Muscle layer of colon (tissue), 2 donors: Measurements from ENCODE around the gene KIF3A.

Source experiments
- H3K27ac ChIP-seq: one replicate; pipeline ENCODE4 v1.7.0; 2013; ENCODE audit warnings: low read depth, mild to moderate bottlenecking, low read length, moderate library complexity
- H3K27me3 ChIP-seq, 2 donors: one replicate each; pipeline ENCODE4 v1.7.0; 2013; ENCODE audit warnings: low read length in 2 of 2, mild to moderate bottlenecking in 2 of 2; ENCODE audit not compliant: insufficient read depth in 2 of 2, control insufficient read depth in 1 of 2
- H3K36me3 ChIP-seq: one replicate; pipeline ENCODE4 v1.7.0; 2013; ENCODE audit warnings: mild to moderate bottlenecking, low read length; ENCODE audit not compliant: insufficient read depth
- H3K4me1 ChIP-seq: one replicate; pipeline ENCODE4 v1.7.0; 2013; ENCODE audit warnings: mild to moderate bottlenecking, low read length; ENCODE audit not compliant: insufficient read depth
- H3K4me3 ChIP-seq, 2 donors: one replicate each; pipeline ENCODE4 v1.7.0; 2013; ENCODE audit warnings: low read length in 2 of 2, low read depth in 1 of 2, mild to moderate bottlenecking in 1 of 2, moderate library complexity in 1 of 2
- H3K9ac ChIP-seq: one replicate; pipeline ENCODE4 v1.7.0; 2013; ENCODE audit warnings: low read length
- H3K9me3 ChIP-seq: one replicate; pipeline ENCODE4 v1.7.0; 2013; ENCODE audit warnings: mild to moderate bottlenecking, low read length
- donor health status: abdominal sarcoma.
- donor health status: Adenocarcinoma of cecum.

KIF3A gene

GRCh38 chr5:132767150-132767549 lies 29.8 kb upstream of the KIF3A start:
- Histone ChIP-seq H3K9ac (no peak overlapping the region), H3K4me1 (peaks cover 27% of the 10 kb centered on the region)

GRCh38 chr5:132766806-132767055 lies 29.4 kb upstream of the KIF3A start:
- Histone ChIP-seq H3K9ac (no peak overlapping the region), H3K27ac (no peak overlapping the region)

More at GRCh38 chr5:132767150-132767549, 29.8 kb upstream of the KIF3A start:
- Histone ChIP-seq H3K4me3 (no peak overlapping the region), H3K9me3 (no peaks in the 10 kb centered on the region), H3K27me3 (no peaks in the 10 kb centered on the region), H3K27ac (no peak overlapping the region), H3K36me3 (peaks cover 17% of the 10 kb centered on the region)

GRCh38 chr5:132766020-132766805 lies 28.9 kb upstream of the KIF3A start:
- Histone ChIP-seq H3K9ac (no peak overlapping the region), H3K4me1 (peaks cover 21% of the 10 kb centered on the region), H3K9me3 (no peaks in the 10 kb centered on the region), H3K36me3 (peaks cover 20% of the 10 kb centered on the region), H3K4me3 (no peak overlapping the region), H3K27ac (no peak overlapping the region), H3K27me3 (no peaks in the 10 kb centered on the region)

More at GRCh38 chr5:132766806-132767055, 29.4 kb upstream of the KIF3A start:
- Histone ChIP-seq H3K27me3 (no peaks in the 10 kb centered on the region), H3K9me3 (no peaks in the 10 kb centered on the region), H3K4me1 (peaks cover 26% of the 10 kb centered on the region), H3K36me3 (peaks cover 20% of the 10 kb centered on the region), H3K4me3 (no peak overlapping the region)

GRCh38 chr5:132765311-132766019 lies 28.1 kb upstream of the KIF3A start:
- Histone ChIP-seq H3K9me3 (no peaks in the 10 kb centered on the region), H3K4me1 (peaks cover 18% of the 10 kb centered on the region), H3K4me3 (no peak overlapping the region), H3K27ac (no peak overlapping the region), H3K9ac (no peak overlapping the region), H3K27me3 (no peaks in the 10 kb centered on the region), H3K36me3 (peaks cover 23% of the 10 kb centered on the region)

- H3K9me3 ChIP-seq, result no peaks in the 10 kb centered on the region
- no peak overlapping the region for H3K9ac ChIP-seq
- H3K4me1 ChIP-seq, result peaks cover 18% of the 10 kb centered on the region
- H3K4me3 ChIP-seq, result no peak overlapping the region
- no peak overlapping the region for H3K27ac ChIP-seq
- peaks cover 30% of the 10 kb centered on the region for H3K36me3 ChIP-seq
- H3K27me3 ChIP-seq, result no peaks in the 10 kb centered on the region
Observed at GRCh38 chr5:132764671-132765238, 27.4 kb upstream of the KIF3A start.

GRCh38 chr5:132764051-132764450 lies 26.7 kb upstream of the KIF3A start:
- Histone ChIP-seq H3K36me3 (peaks cover 37% of the 10 kb centered on the region), H3K4me3 (no peak overlapping the region), H3K9ac (no peak overlapping the region), H3K27me3 (no peaks in the 10 kb centered on the region), H3K4me1 (peaks cover 18% of the 10 kb centered on the region), H3K9me3 (no peaks in the 10 kb centered on the region), H3K27ac (no peak overlapping the region)

- H3K9me3 ChIP-seq, result no peaks in the 10 kb centered on the region
- no peaks in the 10 kb centered on the region for H3K27me3 ChIP-seq
- H3K27ac ChIP-seq, result no peak overlapping the region
- no peak overlapping the region for H3K4me3 ChIP-seq
- H3K36me3 ChIP-seq, result peaks cover 41% of the 10 kb centered on the region
- no peak overlapping the region for H3K9ac ChIP-seq
- H3K4me1 ChIP-seq, result peaks cover 16% of the 10 kb centered on the region
Observed at GRCh38 chr5:132763181-132764036, 26.1 kb upstream of the KIF3A start.

- Histone ChIP-seq H3K4me3 (no peak overlapping the region), H3K4me1 (peaks cover 6% of the 10 kb centered on the region), H3K9me3 (no peaks in the 10 kb centered on the region), H3K9ac (no peak overlapping the region), H3K36me3 (peaks cover 41% of the 10 kb centered on the region), H3K27me3 (no peaks in the 10 kb centered on the region), H3K27ac (no peak overlapping the region)
Observed at GRCh38 chr5:132762246-132763000, 25.1 kb upstream of the KIF3A start.

- Histone ChIP-seq H3K4me1 (no peaks in the 10 kb centered on the region), H3K27ac (no peak overlapping the region), H3K9me3 (no peaks in the 10 kb centered on the region), H3K36me3 (peaks cover 41% of the 10 kb centered on the region), H3K27me3 (no peaks in the 10 kb centered on the region), H3K9ac (no peak overlapping the region), H3K4me3 (no peak overlapping the region)
Observed at GRCh38 chr5:132761321-132762240, 24.2 kb upstream of the KIF3A start.
